A673 (cell line): ENCODE data around the gene FAM83G. TPM values are rescaled to one million over a fixed set of nuclear protein-coding genes. Genes with fewer than 3 reads are reported as not detected.

Source experiments
- BruUV-seq: library from RNA; stranded (reverse); fragments of 400-500 nt; replicated peaks from 2 replicates; lab custom pipeline; 2021; lab: Mats Ljungman, UMichigan
- CTCF ChIA-PET: fragments of 300-600 bp; sonication (Branson Sonifier 250); formaldehyde crosslinking; loops from one replicate; lab custom pipeline; 2022; ENCODE audit warnings: antibody characterized with exemption; lab: Charles Lee
- POLR2A ChIA-PET: fragments of 300-600 bp; sonication (Branson Sonifier 250); formaldehyde crosslinking; loops from one replicate; lab custom pipeline; 2022; ENCODE audit warnings: antibody characterized with exemption; ENCODE audit not compliant: low non-redundant PET; lab: Charles Lee
- DNase-seq: peaks from one replicate; pipeline ENCODE4 v3.0.0-alpha.2; 2015; ENCODE audit warnings: low spot score
- H3K27ac ChIP-seq: fragments of 200-600 bp; sonication (generic); 2 replicates; pipeline ENCODE4 v1.5.1; 2016; ENCODE audit warnings: mixed run types, low read depth, mild to moderate bottlenecking, mixed read lengths, antibody characterized with exemption, low read length; ENCODE audit not compliant: poor library complexity, severe bottlenecking
- H3K27me3 ChIP-seq: fragments of 200-600 bp; sonication (generic); replicated peaks from 2 replicates; pipeline ENCODE4 v1.6.1; 2017; ENCODE audit warnings: mixed run types, low read depth, mild to moderate bottlenecking, mixed read lengths, antibody characterized with exemption, low read length; ENCODE audit not compliant: insufficient read depth, poor library complexity
- H3K36me3 ChIP-seq: fragments of 200-600 bp; sonication (generic); 2 replicates; pipeline ENCODE4 v1.6.1; 2016; ENCODE audit warnings: mixed run types, mild to moderate bottlenecking, mixed read lengths, antibody characterized with exemption, low read length; ENCODE audit not compliant: insufficient read depth, poor library complexity, severe bottlenecking
- H3K4me1 ChIP-seq: fragments of 200-600 bp; sonication (generic); 2 replicates; pipeline ENCODE4 v1.6.1; 2017; ENCODE audit warnings: mixed run types, mild to moderate bottlenecking, mixed read lengths, antibody characterized with exemption, low read length; ENCODE audit not compliant: insufficient read depth, poor library complexity, severe bottlenecking
- H3K4me3 ChIP-seq: fragments of 200-600 bp; sonication (generic); 2 replicates; pipeline ENCODE4 v1.5.1; 2016; ENCODE audit warnings: low read depth, mixed run types, mild to moderate bottlenecking, mixed read lengths, low read length; ENCODE audit not compliant: poor library complexity, severe bottlenecking
- H3K9me3 ChIP-seq: fragments of 200-600 bp; sonication (generic); 2 replicates; pipeline ENCODE4 v1.6.1; 2016; ENCODE audit warnings: mixed run types, low read depth, mild to moderate bottlenecking, mixed read lengths, antibody characterized with exemption, low read length; ENCODE audit not compliant: poor library complexity, severe bottlenecking
- CTCF ChIP-seq: fragments of 300-800, 200-600 bp; sonication (generic); conservative IDR thresholded peaks from 2 replicates; pipeline ENCODE4 v1.5.1; 2017; ENCODE audit warnings: low read depth, mild to moderate bottlenecking, antibody characterized with exemption, low read length, moderate library complexity, mixed read lengths
- EZH2 ChIP-seq: fragments of 200-600 bp; sonication (generic); IDR thresholded peaks from 2 replicates; pipeline ENCODE4 v1.6.1; 2017; ENCODE audit warnings: borderline replicate concordance, low read depth, mild to moderate bottlenecking, mixed read lengths, antibody characterized with exemption, low read length; ENCODE audit not compliant: poor library complexity, severe bottlenecking
- intact Hi-C: fragments of 100-400 bp; cut with micrococcal nuclease; formaldehyde crosslinking; loops from one replicate; pipeline ENCODE4 v1.10.0; 2022; ENCODE audit not compliant: unreplicated experiment
- total RNA-seq: library from RNA; stranded (reverse); gene quantifications from 2 replicates; pipeline ENCODE4 v1.2.3, GENCODE V29; 2021

Gene FAM83G
- total RNA-seq, 1 experiment from 2014 or later: 12.4 TPM

- Histone ChIP-seq H3K4me3 (no peak overlapping the region), H3K27ac (no peak overlapping the region), H3K36me3 (no peaks in the 10 kb centered on the region), H3K9me3 (no peaks in the 10 kb centered on the region), H3K27me3 (no peaks in the 10 kb centered on the region), H3K4me1 (peaks cover 6% of the 10 kb centered on the region)
- intact Hi-C loops: no loop called here
- CTCF ChIA-PET: no interaction called here
- TF ChIP-seq EZH2 (no peak), CTCF (no peak)
- POLR2A ChIA-PET: no interaction called here
- no peak for DNase-seq
- BruUV-seq: no TSS peak
These were observed 35.3 kb downstream of the FAM83G start for GRCh38 chr17:18968945-18969887.

GRCh38 chr17:18968345-18968744, 36.2 kb downstream of the FAM83G start:
- no peak for DNase-seq
- ChIA-PET CTCF (no interaction called here), POLR2A (no interaction called here)
- intact Hi-C loops: no loop called here
- Histone ChIP-seq H3K27me3 (no peaks in the 10 kb centered on the region), H3K4me1 (peaks cover 6% of the 10 kb centered on the region), H3K4me3 (no peak overlapping the region), H3K36me3 (no peaks in the 10 kb centered on the region), H3K9me3 (no peaks in the 10 kb centered on the region), H3K27ac (peak overlapping the region; percentile 30)
- TF ChIP-seq CTCF (no peak), EZH2 (no peak)
- BruUV-seq: no TSS peak

DNA sequence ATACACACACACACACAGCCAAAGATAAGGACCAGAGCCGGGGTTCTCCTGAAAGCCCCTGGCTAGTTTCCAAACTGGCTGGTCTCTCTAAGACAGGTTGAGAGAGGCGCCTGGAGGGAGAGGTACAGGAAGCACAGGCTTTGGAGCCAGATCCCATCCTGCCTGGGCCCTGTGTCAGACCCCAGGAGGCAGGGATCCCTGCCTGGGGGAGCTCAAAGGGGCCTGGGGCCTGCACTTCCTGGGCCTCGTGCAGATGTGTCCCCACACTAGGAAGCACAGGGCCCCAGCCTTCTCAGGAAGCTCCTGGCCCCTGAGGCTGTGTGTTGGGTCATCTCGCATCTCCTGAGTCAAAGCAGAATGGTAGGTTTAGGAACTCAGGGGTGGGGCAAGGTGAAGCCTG, 36.6 kb downstream of the FAM83G start:
- ChIA-PET POLR2A (no interaction called here), CTCF (no interaction called here)
- Histone ChIP-seq H3K36me3 (no peaks in the 10 kb centered on the region), H3K4me1 (peaks cover 6% of the 10 kb centered on the region), H3K4me3 (no peak overlapping the region), H3K9me3 (no peaks in the 10 kb centered on the region), H3K27me3 (no peaks in the 10 kb centered on the region), H3K27ac (peak overlapping the region; percentile 30)
- DNase-seq: no peak
- no TSS peak for BruUV-seq
- intact Hi-C loops: no loop called here
- TF ChIP-seq EZH2: no peak
- TF ChIP-seq CTCF: no peak
